Endodermal cell (in vitro differentiated cells): ENCODE data around the gene MARCOL. TPM values are rescaled to one million over a fixed set of nuclear protein-coding genes. Genes with fewer than 3 reads are reported as not detected.

ENCODE experiments used
- DNase-seq: peaks from one replicate; pipeline ENCODE4 v3.0.0-alpha.2; 2017
- H3K27ac ChIP-seq: 2 replicates; pipeline ENCODE4 v1.5.1; 2013; ENCODE audit warnings: mild to moderate bottlenecking, low read depth, low read length, moderate library complexity
- H3K27me3 ChIP-seq: 2 replicates; pipeline ENCODE4 v1.6.1; 2013; ENCODE audit warnings: mild to moderate bottlenecking, low read length, moderate library complexity; ENCODE audit not compliant: insufficient read depth, control insufficient read depth, poor library complexity, severe bottlenecking
- H3K36me3 ChIP-seq: 2 replicates; pipeline ENCODE4 v1.7.0; 2013; ENCODE audit warnings: mild to moderate bottlenecking, low read length, moderate library complexity; ENCODE audit not compliant: control insufficient read depth, insufficient read depth
- H3K4me1 ChIP-seq: one replicate; pipeline ENCODE4 v1.7.0; 2013; ENCODE audit warnings: low read length; ENCODE audit not compliant: control insufficient read depth, insufficient read depth
- H3K4me3 ChIP-seq: 2 replicates; pipeline ENCODE4 v1.5.1; 2013; ENCODE audit warnings: mild to moderate bottlenecking, low read length, moderate library complexity
- H3K9ac ChIP-seq: 2 replicates; pipeline ENCODE4 v1.6.1; 2013; ENCODE audit warnings: mild to moderate bottlenecking, low read length, moderate library complexity; ENCODE audit not compliant: poor library complexity, severe bottlenecking; ENCODE audit errors: extremely low read depth
- H3K9me3 ChIP-seq: 2 replicates; pipeline ENCODE4 v1.6.1; 2013; ENCODE audit warnings: mild to moderate bottlenecking, low read length, moderate library complexity; ENCODE audit not compliant: control insufficient read depth
- H3K27ac Mint-ChIP-seq: 2 replicates; pipeline ENCODE4 v1.8.0; 2020; ENCODE audit warnings: mixed read lengths
- H3K27me3 Mint-ChIP-seq: 2 replicates; pipeline ENCODE4 v1.8.0; 2021; ENCODE audit warnings: mild to moderate bottlenecking, mixed read lengths; ENCODE audit not compliant: insufficient read depth
- H3K36me3 Mint-ChIP-seq: 2 replicates; pipeline ENCODE4 v1.8.0; 2020; ENCODE audit warnings: low read depth, mixed read lengths
- H3K4me1 Mint-ChIP-seq: 2 replicates; pipeline ENCODE4 v1.8.0; 2020; ENCODE audit warnings: mixed read lengths
- H3K4me3 Mint-ChIP-seq: 2 replicates; pipeline ENCODE4 v1.8.0; 2020; ENCODE audit warnings: mild to moderate bottlenecking, moderate library complexity, mixed read lengths
- H3K9me3 Mint-ChIP-seq: 2 replicates; pipeline ENCODE4 v1.8.0; 2020; ENCODE audit warnings: mild to moderate bottlenecking, mixed read lengths
- WGBS, 2 experiments: methylation state at CpG; one replicate each; pipeline versions ENCODE4 v1.1.5 to v1.1.7; 2013; ENCODE audit warnings: missing lambda C conversion rate in 2 of 2, mixed read lengths in 1 of 2; ENCODE audit not compliant: insufficient coverage in 1 of 2, insufficient read length in 1 of 2; 5-methylcytosine and 5-hydroxymethylcytosine counted together
- total RNA-seq, 2 donors: library from RNA; stranded (reverse); fragmentation: NEBNext Ultra II Directional in 1 of 2; extraction: Animal tissue kit (Norgen Biotek cat#: 25700) in 1 of 2; gene quantifications; 2 replicates in 1 of 2; 3 replicates in 1 of 2; pipeline ENCODE4 v1.2.1, GENCODE V29; 2021
- TF ChIP-seq, protein P1 (sequence below): fragments of 200-600 bp; sonication (generic); conservative IDR thresholded peaks from 2 replicates; pipeline ENCODE4 v1.5.0; 2021; ENCODE audit warnings: antibody characterized with exemption, mild to moderate bottlenecking

MARCOL gene
- total RNA-seq, 2 donors from 2014 or later = not detected

DNA sequence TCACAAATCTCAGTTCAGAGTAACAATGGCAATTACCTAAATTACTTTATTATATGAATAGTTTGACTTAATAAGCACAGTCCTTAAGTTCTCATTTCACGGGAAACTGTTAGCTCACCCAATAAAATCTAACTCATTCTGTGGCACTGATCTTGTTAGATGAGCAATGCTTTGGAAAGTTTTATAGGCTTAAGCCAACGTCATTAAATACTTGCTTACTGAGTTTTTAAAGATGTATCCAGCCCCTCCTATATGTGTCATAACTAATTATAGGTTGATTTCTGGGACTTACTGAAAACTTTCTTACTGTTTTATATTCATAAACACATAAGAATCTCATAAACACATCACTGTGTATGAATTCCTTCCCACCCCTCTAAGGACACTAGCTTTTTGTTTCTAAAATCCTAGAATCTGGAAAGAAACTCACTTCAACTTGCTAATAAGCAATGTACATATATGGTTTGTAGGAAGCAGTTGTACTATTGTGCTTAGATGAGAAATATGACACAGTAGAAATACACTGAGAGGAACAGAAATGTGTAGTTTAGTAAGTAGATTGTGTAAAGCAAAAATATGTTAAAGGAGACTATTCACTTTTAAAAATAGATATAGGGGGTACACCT, 14.1 kb upstream of the MARCOL start:
- Mint-ChIP-seq H3K4me3 (no peak overlapping the region), H3K36me3 (no peaks in the 10 kb centered on the region), H3K27me3 (no peaks in the 10 kb centered on the region), H3K9me3 (no peaks in the 10 kb centered on the region), H3K27ac (no peak overlapping the region), H3K4me1 (no peaks in the 10 kb centered on the region)
- Histone ChIP-seq H3K27me3 (peaks cover 6% of the 10 kb centered on the region), H3K36me3 (no peaks in the 10 kb centered on the region), H3K9ac (no peak overlapping the region), H3K27ac (no peak overlapping the region), H3K9me3 (no peaks in the 10 kb centered on the region), H3K4me1 (no peaks in the 10 kb centered on the region), H3K4me3 (no peak overlapping the region)
- DNase-seq = no peak
- TF ChIP-seq, protein P1, sequence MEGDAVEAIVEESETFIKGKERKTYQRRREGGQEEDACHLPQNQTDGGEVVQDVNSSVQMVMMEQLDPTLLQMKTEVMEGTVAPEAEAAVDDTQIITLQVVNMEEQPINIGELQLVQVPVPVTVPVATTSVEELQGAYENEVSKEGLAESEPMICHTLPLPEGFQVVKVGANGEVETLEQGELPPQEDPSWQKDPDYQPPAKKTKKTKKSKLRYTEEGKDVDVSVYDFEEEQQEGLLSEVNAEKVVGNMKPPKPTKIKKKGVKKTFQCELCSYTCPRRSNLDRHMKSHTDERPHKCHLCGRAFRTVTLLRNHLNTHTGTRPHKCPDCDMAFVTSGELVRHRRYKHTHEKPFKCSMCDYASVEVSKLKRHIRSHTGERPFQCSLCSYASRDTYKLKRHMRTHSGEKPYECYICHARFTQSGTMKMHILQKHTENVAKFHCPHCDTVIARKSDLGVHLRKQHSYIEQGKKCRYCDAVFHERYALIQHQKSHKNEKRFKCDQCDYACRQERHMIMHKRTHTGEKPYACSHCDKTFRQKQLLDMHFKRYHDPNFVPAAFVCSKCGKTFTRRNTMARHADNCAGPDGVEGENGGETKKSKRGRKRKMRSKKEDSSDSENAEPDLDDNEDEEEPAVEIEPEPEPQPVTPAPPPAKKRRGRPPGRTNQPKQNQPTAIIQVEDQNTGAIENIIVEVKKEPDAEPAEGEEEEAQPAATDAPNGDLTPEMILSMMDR = no peak
- WGBS, 2 experiments = 87 to 100% methylated on average over 1 to 2 of the region's 2 CpGs

GRCh38 chr5:148228392-148228984, 9.8 kb upstream of the MARCOL start:
- no peak overlapping the region for H3K9ac ChIP-seq
- Mint-ChIP-seq H3K9me3 (peaks cover 9% of the 10 kb centered on the region), H3K4me3 (no peak overlapping the region), H3K27me3 (no peaks in the 10 kb centered on the region), H3K27ac (no peak overlapping the region), H3K36me3 (no peaks in the 10 kb centered on the region), H3K4me1 (no peaks in the 10 kb centered on the region)
- DNase-seq = no peak
- no peaks in the 10 kb centered on the region for H3K36me3 ChIP-seq
- TF ChIP-seq, protein P1 = no peak
- H3K9me3 ChIP-seq = no peaks in the 10 kb centered on the region
- H3K27me3 ChIP-seq = peaks cover 6% of the 10 kb centered on the region
- no peak overlapping the region for H3K4me3 ChIP-seq
- H3K4me1 ChIP-seq = no peaks in the 10 kb centered on the region
- H3K27ac ChIP-seq = no peak overlapping the region
- 89 to 93% methylated on average over 3 of the region's 3 CpGs for WGBS, 2 experiments

GRCh38 chr5:148229840-148230239, 8.5 kb upstream of the MARCOL start:
- Histone ChIP-seq H3K4me3 (no peak overlapping the region), H3K4me1 (no peaks in the 10 kb centered on the region), H3K9me3 (no peaks in the 10 kb centered on the region), H3K36me3 (no peaks in the 10 kb centered on the region), H3K9ac (no peak overlapping the region), H3K27me3 (no peaks in the 10 kb centered on the region), H3K27ac (no peak overlapping the region)
- TF ChIP-seq, protein P1 = no peak
- Mint-ChIP-seq H3K4me3 (peak overlapping the region; percentile 62), H3K36me3 (no peaks in the 10 kb centered on the region), H3K27ac (no peak overlapping the region), H3K4me1 (no peaks in the 10 kb centered on the region), H3K27me3 (no peaks in the 10 kb centered on the region), H3K9me3 (peaks cover 9% of the 10 kb centered on the region)
- no peak for DNase-seq
